Activated T-cell treated with anti-CD3 and anti-CD28 coated beads for 48 hours (primary cell): ENCODE measurements around the gene COL4A1.

Source experiments
- DNase-seq: peaks from one replicate; pipeline ENCODE4 v3.0.0-alpha.2; 2020; ENCODE audit warnings: low read depth

Gene COL4A1

DNA sequence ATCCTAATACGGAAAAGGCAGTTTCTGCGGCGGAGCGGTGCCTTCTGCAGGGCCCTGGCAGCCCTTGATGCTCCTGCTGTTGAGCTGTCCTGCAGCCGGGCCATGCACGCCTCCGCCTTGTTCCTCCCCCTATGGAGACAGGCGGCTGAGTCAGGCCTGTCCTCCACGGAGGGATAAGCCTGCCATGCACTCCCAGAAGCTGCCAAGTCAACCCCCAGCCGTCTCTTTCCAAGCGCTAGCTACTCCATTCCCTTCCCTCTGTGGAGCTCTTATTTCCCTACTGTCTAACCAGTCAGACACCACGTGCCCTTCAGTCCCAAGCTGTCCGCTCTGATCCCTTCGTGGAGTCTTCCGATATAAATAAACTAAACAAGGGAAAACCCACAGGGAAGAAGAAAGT, 197.0 kb downstream of the COL4A1 start:
- DNase-seq: no peak

DNA sequence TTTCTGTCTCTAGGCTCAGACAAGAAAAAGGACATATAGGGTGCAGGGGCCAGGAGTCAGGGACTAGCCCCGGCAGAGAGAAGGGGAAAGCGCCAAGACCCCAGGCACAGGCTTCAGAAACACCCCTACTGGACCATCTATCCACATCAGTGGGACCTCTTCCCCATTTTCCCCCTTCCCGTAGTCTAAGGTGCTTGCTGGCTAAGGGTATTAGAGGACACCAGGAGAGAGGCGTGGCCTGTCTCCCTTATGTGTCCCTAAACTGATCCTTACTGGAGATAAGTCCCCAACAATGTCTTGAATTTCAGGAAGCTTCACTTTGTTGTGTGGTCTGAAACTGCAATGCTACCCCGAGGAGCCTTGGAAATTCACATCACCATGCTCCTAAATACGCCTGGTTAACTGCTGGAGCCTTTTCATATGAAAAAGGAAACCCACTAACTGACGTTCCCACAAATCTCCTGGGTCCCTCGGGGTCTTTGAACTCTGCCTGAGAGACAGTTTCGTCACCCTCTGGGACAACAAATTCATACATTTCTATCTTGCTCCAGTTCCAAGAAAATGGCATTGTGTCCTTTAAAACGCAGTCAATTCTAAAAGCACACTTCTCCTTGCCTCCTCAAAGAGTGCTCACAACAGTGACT, 197.7 kb downstream of the COL4A1 start:
- DNase-seq: no peak

DNA sequence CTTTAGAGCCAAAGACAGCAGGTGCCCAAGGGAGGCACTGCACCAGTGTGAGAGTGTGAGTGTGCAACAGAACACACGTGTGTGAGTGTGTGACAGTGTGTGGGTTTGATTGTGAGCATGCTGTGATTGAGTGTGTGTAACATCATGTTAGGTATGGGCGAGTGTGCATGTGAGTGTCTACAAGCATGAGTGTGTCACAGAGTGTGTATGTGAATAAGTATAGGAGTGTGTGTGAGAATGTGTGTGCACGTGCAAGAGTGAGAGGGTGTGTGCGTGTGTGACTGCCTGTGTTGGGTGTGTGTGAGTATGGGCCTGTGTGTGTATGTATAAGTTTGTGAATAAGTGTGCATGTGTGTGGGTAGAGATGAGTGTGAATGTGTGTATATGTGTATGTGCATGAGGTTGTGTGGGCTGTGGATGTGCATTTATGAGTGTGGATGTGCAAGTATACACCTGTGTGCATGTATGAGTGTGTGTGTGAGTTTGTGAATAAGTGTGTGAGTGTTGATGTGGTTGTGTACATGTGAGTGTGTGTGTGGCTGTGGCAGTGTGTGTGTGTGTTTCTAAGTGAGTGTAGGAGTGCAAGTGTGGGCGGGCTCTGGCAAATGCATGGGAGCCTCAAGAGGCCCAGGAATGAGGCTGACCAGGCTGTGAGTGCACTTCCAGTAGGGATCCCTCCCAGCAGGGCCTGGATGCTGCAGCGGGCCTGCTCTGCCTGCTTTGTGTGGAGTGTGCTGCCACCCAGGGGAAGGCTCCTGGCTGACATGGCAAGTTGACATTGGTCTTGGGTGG, 198.4 kb downstream of the COL4A1 start:
- no peak for DNase-seq

DNA sequence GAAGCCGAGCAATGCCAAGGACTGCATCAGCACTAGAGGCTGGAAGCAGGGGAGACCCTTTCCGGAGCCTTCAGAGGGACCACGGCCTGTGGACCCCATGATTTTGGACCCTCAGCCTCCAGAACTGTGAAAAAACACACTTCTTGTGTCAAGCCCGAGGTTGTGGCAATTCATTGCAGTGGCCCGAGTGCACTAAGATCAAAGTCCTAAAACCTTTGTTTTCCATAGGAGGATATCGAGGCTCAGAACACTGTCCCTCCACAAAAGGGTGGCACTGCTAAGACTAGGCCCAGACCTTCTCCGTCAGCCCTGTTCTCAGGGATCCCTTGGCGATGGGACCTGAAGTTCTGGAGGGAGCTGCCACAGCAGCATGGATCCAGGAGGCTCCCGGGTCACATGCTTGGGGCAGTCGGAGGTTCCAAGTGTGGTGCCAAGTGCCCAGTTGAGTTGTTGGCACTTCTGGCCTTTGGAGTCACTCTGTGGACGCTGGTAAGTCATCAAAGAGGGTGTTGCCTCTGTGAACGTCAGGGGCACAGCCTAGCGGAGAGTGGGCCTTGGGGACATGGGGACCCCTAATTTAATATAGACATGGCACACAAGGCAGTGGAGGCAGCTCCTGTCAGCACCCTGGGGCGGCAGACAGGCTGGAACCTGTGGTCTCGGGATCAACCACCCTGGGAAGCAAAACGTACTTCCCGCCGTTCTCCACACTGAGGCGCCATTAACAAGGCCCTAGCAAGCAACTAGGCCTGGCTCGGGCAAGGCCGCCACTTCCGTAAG, 199.2 kb downstream of the COL4A1 start:
- no peak for DNase-seq

DNA sequence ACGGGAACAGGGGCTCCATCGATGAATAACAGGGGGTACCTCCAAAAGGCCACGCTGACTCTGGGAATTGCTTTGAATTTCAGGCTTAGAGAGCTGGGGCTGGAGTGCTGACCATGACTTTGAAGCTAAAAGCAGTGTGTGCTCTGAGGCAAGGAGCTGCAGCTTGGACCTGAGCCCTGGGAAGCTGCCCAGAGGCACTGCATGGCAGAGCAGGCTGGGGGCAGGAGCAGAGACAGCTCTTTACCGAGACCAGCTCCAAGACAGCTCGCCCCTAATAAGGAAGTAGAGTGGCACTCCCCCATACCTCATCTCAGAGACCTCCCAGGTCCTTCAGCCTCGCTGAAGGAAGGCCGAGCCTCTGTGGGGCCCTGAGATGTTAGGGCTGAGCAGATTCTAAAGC, 200.2 kb downstream of the COL4A1 start:
- DNase-seq: no peak

DNA sequence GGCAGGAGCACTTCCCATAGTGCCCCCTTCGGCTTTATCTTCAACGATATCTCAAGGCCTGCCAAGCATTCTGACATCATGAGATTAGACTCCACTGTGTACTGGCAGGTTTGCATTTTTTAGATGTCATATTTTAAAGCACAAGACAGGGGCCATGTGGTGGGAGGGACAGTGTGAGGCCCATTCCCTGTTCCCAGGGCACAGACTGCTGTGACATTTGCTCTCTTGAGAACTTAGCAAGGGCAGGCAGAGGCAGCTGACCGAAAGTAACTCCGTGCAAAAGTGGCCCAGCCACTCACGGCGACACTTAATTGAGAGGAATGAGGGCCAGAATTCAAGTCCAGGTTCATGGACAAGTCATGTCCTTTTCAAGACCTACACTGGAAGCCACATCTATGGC, 201.8 kb downstream of the COL4A1 start:
- DNase-seq: no peak

DNA sequence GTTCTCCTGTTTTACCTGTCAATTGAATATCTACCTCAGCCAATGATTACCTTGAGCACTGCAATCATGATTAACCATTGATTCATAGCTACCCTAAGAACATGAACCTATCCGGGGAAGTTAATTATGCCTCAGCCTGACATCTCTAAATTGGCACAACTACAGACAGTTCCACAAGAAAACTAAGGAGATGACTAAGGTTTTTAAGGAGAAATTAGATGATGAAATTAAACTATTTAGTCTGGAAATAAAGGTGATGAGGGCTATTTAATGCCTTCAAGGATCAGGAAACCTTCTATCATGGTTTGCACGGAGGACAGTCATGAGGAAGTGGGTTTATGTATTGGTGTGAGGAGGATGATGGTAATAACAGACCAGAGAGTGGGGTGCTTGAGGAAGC, 203.4 kb downstream of the COL4A1 start:
- no peak for DNase-seq

DNA sequence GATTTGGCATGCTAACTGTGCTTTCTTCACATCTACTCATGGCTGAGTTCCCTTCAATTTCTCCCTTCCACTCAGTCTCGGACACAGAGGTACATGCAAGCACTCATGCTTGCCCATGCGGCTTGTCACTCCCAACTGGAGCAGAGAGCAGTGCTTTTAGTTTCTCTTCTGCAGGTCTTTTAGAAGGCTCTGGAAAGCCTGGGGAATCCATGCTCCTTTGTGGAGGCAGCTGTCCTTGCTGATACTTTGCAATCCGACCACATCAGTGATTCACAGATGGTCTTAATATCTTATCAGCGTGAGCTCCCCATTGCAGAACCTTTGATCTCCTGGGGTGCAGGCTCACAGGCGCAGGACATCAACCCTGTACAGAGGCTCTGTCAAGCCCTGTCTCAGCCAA, 203.9 kb downstream of the COL4A1 start:
- DNase-seq: no peak

DNA sequence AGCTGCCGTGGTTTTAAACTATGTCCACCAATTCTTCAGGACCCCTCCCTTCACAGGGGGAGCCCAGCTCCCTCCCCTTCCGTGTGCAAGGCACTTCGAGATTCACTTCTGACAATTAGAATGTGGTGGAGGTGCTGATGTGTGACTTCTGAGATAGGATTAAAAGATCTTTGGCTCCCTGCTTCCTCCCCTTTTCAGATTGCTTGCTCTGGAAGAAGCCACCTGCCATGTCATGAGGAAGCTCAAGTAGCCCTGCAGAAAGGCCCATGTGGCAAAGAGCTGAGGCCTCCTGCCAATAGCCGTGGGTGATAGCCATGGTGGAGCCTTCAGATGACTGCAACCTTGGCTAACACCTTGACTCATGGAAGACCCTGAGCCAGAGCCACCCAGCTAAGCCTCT, 204.9 kb downstream of the COL4A1 start:
- no peak for DNase-seq

DNA sequence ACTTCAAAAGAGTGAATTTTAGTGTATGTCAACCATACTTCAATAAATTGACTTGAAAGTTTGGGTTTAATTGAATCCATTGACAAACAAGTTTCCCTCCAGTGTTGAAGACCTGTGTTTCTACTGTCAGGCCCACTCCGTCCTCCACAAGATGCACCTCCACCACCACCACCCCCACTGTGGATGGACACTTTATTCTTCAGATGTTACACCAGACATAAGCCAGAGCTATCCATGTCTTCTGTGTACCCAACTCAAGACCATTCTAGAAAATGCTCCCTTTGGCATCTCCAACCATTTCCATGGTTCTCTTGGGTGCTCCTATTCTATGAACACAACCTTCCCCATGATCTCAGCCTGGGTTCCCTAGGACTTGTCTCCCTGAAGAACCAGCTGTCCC, 207.0 kb downstream of the COL4A1 start:
- no peak for DNase-seq
